Measurements from ENCODE around the gene PCDHGC3. TPM values are rescaled to one million over a fixed set of nuclear protein-coding genes. Genes with fewer than 3 reads are reported as not detected.

PCDHGC3 gene
- total and polyA plus RNA-seq, 2 experiments from 2014 or later = 12.9 to 13.8 TPM

GRCh38 chr5:141487131-141487530 lies 11.4 kb downstream of the PCDHGC3 start (continued):
- TF ChIP-seq ETS1 (IDR thresholded peaks at IDR 0.05) = no peak
- no peak for TF ChIP-seq JUNB (IDR thresholded peaks at IDR 0.05; ENCODE audit: unreplicated experiment)
- TF ChIP-seq CREB1 (CRISPR knock-in tag; IDR thresholded peaks at IDR 0.05; ENCODE audit: low read depth) = no peak

GRCh38 chr5:141488591-141489561 lies 13.1 kb downstream of the PCDHGC3 start, which contains the start of gene PCDHGC5:
Gene PCDHGC5, plus strand, starts transcription at chr5:141489081. Its CDS starts 160 bp downstream, at chr5:141489241.
- peaks cover 17% of the 10 kb centered on the region for H3K36me3 Mint-ChIP-seq (ENCODE audit: low read depth)
- Histone ChIP-seq H3K4me3 (no peak within 1 kb of the TSS), H3K9me2 (ENCODE audit: insufficient read depth) (no peaks in the 10 kb centered on the region), H2AFZ (no peak within 1 kb of the TSS), H3K79me2 (replicated peaks; ENCODE audit: insufficient read depth) (no peaks in the 10 kb centered on the region), H3K4me2 (no peak within 1 kb of the TSS), H3K27ac (ENCODE audit: low read depth) (no peak within 1 kb of the TSS), H3K4me1 (ENCODE audit: insufficient read depth) (peaks cover 24% of the 10 kb centered on the region), H3K27me3 (ENCODE audit: insufficient read depth) (peaks cover 72% of the 10 kb centered on the region), H4K20me1 (replicated peaks; ENCODE audit: insufficient read depth) (peaks cover 3% of the 10 kb centered on the region; the same call in 1 of the 2 replicates), H3K36me3 (ENCODE audit: insufficient read depth) (no peaks in the 10 kb centered on the region), H3F3A (replicated peaks; ENCODE audit: low read depth) (0 out of 2 replicates have a peak, but pooled peaks cover 3% of the 10 kb centered on the region)
- H3K4me3 Mint-ChIP-seq = no peak within 1 kb of the TSS
- peaks cover 46% of the 10 kb centered on the region for H3K4me1 Mint-ChIP-seq
- no peaks in the 10 kb centered on the region for H3K9me3 Mint-ChIP-seq
- ATAC-seq (no peak), DNase-seq (ENCODE audit: low spot score) (no peak)
- peaks cover 67% of the 10 kb centered on the region for H3K27me3 Mint-ChIP-seq (ENCODE audit: insufficient read depth, low read depth, poor library complexity)
- H3K27ac Mint-ChIP-seq = no peak within 1 kb of the TSS
- TF ChIP-seq ZNF331 (CRISPR knock-in tag; IDR thresholded peaks at IDR 0.05; ENCODE audit: low read depth) (no peak), POLR2AphosphoS5 (IDR thresholded peaks at IDR 0.05; ENCODE audit: low read depth) (no peak), JUNB (IDR thresholded peaks at IDR 0.05; ENCODE audit: unreplicated experiment) (no peak), CTCF (conservative IDR thresholded peaks at IDR 0.05; ENCODE audit: low read depth in 2 of 2) (no peak), NANOG (IDR thresholded peaks at IDR 0.05; ENCODE audit: borderline replicate concordance) (no peak), REST (IDR thresholded peaks at IDR 0.05; ENCODE audit: unreplicated experiment) (no peak), ZNF114 (CRISPR knock-in tag; IDR thresholded peaks at IDR 0.05) (no peak), STAT1 (IDR thresholded peaks at IDR 0.05; ENCODE audit: unreplicated experiment) (no peak)
- TF ChIP-seq, protein P1, sequence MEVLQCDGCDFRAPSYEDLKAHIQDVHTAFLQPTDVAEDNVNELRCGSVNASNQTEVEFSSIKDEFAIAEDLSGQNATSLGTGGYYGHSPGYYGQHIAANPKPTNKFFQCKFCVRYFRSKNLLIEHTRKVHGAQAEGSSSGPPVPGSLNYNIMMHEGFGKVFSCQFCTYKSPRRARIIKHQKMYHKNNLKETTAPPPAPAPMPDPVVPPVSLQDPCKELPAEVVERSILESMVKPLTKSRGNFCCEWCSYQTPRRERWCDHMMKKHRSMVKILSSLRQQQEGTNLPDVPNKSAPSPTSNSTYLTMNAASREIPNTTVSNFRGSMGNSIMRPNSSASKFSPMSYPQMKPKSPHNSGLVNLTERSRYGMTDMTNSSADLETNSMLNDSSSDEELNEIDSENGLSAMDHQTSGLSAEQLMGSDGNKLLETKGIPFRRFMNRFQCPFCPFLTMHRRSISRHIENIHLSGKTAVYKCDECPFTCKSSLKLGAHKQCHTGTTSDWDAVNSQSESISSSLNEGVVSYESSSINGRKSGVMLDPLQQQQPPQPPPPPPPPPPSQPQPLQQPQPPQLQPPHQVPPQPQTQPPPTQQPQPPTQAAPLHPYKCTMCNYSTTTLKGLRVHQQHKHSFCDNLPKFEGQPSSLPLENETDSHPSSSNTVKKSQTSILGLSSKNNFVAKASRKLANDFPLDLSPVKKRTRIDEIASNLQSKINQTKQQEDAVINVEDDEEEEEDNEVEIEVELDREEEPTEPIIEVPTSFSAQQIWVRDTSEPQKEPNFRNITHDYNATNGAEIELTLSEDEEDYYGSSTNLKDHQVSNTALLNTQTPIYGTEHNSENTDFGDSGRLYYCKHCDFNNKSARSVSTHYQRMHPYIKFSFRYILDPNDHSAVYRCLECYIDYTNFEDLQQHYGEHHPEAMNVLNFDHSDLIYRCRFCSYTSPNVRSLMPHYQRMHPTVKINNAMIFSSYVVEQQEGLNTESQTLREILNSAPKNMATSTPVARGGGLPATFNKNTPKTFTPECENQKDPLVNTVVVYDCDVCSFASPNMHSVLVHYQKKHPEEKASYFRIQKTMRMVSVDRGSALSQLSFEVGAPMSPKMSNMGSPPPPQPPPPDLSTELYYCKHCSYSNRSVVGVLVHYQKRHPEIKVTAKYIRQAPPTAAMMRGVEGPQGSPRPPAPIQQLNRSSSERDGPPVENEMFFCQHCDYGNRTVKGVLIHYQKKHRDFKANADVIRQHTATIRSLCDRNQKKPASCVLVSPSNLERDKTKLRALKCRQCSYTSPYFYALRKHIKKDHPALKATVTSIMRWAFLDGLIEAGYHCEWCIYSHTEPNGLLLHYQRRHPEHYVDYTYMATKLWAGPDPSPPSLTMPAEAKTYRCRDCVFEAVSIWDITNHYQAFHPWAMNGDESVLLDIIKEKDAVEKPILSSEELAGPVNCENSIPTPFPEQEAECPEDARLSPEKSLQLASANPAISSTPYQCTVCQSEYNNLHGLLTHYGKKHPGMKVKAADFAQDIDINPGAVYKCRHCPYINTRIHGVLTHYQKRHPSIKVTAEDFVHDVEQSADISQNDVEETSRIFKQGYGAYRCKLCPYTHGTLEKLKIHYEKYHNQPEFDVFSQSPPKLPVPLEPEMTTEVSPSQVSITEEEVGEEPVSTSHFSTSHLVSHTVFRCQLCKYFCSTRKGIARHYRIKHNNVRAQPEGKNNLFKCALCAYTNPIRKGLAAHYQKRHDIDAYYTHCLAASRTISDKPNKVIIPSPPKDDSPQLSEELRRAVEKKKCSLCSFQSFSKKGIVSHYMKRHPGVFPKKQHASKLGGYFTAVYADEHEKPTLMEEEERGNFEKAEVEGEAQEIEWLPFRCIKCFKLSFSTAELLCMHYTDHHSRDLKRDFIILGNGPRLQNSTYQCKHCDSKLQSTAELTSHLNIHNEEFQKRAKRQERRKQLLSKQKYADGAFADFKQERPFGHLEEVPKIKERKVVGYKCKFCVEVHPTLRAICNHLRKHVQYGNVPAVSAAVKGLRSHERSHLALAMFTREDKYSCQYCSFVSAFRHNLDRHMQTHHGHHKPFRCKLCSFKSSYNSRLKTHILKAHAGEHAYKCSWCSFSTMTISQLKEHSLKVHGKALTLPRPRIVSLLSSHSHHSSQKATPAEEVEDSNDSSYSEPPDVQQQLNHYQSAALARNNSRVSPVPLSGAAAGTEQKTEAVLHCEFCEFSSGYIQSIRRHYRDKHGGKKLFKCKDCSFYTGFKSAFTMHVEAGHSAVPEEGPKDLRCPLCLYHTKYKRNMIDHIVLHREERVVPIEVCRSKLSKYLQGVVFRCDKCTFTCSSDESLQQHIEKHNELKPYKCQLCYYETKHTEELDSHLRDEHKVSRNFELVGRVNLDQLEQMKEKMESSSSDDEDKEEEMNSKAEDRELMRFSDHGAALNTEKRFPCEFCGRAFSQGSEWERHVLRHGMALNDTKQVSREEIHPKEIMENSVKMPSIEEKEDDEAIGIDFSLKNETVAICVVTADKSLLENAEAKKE (CRISPR knock-in tag; IDR thresholded peaks at IDR 0.05) = no peak
